NB4 (cell line): ENCODE measurements around the gene STXBP2.

ENCODE experiments used
- DNase-seq: peaks from one replicate; pipeline ENCODE4 v3.0.0; 2010; ENCODE audit warnings: low read depth
- H3K4me3 ChIP-seq: one replicate; pipeline ENCODE4 v1.5.1; 2011; ENCODE audit warnings: mild to moderate bottlenecking, low read depth, low read length, moderate library complexity
- CTCF ChIP-seq: IDR thresholded peaks from one replicate; pipeline ENCODE4 v1.5.1; 2012; ENCODE audit warnings: low read depth, low read length
- MAX ChIP-seq: IDR thresholded peaks from 2 replicates; pipeline ENCODE4 v1.6.1; 2011; ENCODE audit warnings: low read depth, low read length
- MYC ChIP-seq: IDR thresholded peaks from 2 replicates; pipeline ENCODE4 v1.6.1; 2011; ENCODE audit warnings: low read depth, low read length
- POLR2A ChIP-seq: IDR thresholded peaks from 2 replicates; pipeline ENCODE4 v1.6.1; 2011; ENCODE audit warnings: mild to moderate bottlenecking; ENCODE audit not compliant: insufficient read length; ENCODE audit errors: extremely low read depth

STXBP2 gene

GRCh38 chr19:7618771-7619510, 18.0 kb upstream of the STXBP2 start:
- DNase-seq, result no peak
- H3K4me3 ChIP-seq, result no peak overlapping the region
- TF ChIP-seq CTCF, result no peak
- TF ChIP-seq MYC, result no peak
- TF ChIP-seq MAX, result no peak
- no peak for TF ChIP-seq POLR2A

GRCh38 chr19:7619671-7620441, 17.1 kb upstream of the STXBP2 start:
- TF ChIP-seq POLR2A, result no peak
- no peak for TF ChIP-seq CTCF
- TF ChIP-seq MAX, result no peak
- H3K4me3 ChIP-seq, result no peak overlapping the region
- no peak for DNase-seq

GRCh38 chr19:7620442-7621412, 16.2 kb upstream of the STXBP2 start:
- DNase-seq, result no peak
- no peak overlapping the region for H3K4me3 ChIP-seq
- TF ChIP-seq MAX (no peak), CTCF (no peak), MYC (no peak), POLR2A (no peak)

GRCh38 chr19:7622933-7623685, 13.8 kb upstream of the STXBP2 start:
- no peak overlapping the region for H3K4me3 ChIP-seq
- no peak for DNase-seq
- TF ChIP-seq MAX (no peak), POLR2A (no peak), MYC (no peak), CTCF (no peak)

GRCh38 chr19:7623725-7624603, 12.9 kb upstream of the STXBP2 start:
- no peak overlapping the region for H3K4me3 ChIP-seq
- no peak for DNase-seq
- no peak for TF ChIP-seq POLR2A
- TF ChIP-seq MAX, result no peak
- TF ChIP-seq CTCF, result no peak
- no peak for TF ChIP-seq MYC
